ENCODE data around the gene STK24. TPM values are rescaled to one million over a fixed set of nuclear protein-coding genes. Genes with fewer than 3 reads are reported as not detected.
A peak's percentile ranks its signal among the peaks of the same experiment; 100 is the strongest.

The STK24 gene
- total and polyA plus RNA-seq, 2 experiments from 2014 or later: 83.3 to 98.0 TPM

DNA sequence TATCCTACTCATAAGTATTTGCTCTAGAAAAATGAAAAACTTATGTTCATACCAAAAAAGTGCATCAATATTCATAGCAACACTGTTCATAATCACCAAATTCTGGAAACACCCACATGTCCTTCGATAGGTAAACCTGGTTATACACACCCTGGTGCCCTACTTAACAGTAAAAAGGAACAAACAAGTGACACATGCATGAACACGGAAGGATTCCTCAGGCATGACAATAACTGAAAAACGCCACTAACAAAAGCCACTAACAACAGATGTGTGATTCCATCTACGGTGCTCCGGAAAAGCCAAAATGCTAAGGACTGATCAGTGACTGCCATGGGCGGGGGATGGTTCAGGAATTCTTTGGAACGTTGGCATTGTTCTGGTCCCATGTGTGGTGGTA lies 65.5 kb downstream of the STK24 start:
- Histone ChIP-seq H3K4me3 (no peak overlapping the region), H3K27ac (no peak overlapping the region), H3K27me3 (no peaks in the 10 kb centered on the region), H3K36me3 (no peaks in the 10 kb centered on the region), H3K4me1 (ENCODE audit: low read depth) (peaks cover 34% of the 10 kb centered on the region), H3K9me3 (ENCODE audit: low read depth) (no peaks in the 10 kb centered on the region)
- TF ChIP-seq, protein P1, sequence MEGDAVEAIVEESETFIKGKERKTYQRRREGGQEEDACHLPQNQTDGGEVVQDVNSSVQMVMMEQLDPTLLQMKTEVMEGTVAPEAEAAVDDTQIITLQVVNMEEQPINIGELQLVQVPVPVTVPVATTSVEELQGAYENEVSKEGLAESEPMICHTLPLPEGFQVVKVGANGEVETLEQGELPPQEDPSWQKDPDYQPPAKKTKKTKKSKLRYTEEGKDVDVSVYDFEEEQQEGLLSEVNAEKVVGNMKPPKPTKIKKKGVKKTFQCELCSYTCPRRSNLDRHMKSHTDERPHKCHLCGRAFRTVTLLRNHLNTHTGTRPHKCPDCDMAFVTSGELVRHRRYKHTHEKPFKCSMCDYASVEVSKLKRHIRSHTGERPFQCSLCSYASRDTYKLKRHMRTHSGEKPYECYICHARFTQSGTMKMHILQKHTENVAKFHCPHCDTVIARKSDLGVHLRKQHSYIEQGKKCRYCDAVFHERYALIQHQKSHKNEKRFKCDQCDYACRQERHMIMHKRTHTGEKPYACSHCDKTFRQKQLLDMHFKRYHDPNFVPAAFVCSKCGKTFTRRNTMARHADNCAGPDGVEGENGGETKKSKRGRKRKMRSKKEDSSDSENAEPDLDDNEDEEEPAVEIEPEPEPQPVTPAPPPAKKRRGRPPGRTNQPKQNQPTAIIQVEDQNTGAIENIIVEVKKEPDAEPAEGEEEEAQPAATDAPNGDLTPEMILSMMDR (IDR thresholded peaks at IDR 0.05; ENCODE audit: low read depth, low read length): no peak
- DNase-seq (ENCODE audit: low read depth in 1 of 2, low spot score in 1 of 2): no peak

DNA sequence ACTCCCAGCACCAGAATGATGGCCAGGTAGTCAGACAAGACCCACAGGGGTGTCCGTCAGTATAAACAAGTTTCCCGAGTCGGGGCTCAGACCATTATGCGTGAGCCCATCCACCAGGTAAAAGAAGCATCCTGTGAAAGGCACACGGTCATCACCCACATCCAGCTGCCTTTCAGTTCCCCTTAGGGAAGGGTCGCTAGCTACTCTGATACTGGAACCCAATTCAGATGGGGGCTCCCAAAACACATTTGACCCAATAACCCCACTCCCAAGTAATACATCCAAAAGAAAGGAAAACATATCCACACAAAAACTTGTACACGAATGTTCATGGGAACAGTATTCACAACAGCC lies 66.8 kb downstream of the STK24 start:
- no peaks in the 10 kb centered on the region for H3K36me3 ChIP-seq
- DNase-seq (ENCODE audit: low read depth in 1 of 2, low spot score in 1 of 2): no peak
- no peak overlapping the region for H3K27ac ChIP-seq
- no peak overlapping the region for H3K4me3 ChIP-seq
- TF ChIP-seq, protein P1 (IDR thresholded peaks at IDR 0.05; ENCODE audit: low read depth, low read length): no peak
- H3K27me3 ChIP-seq: no peaks in the 10 kb centered on the region
- H3K4me1 ChIP-seq (ENCODE audit: low read depth): peaks cover 45% of the 10 kb centered on the region
- H3K9me3 ChIP-seq (ENCODE audit: low read depth): no peaks in the 10 kb centered on the region

DNA sequence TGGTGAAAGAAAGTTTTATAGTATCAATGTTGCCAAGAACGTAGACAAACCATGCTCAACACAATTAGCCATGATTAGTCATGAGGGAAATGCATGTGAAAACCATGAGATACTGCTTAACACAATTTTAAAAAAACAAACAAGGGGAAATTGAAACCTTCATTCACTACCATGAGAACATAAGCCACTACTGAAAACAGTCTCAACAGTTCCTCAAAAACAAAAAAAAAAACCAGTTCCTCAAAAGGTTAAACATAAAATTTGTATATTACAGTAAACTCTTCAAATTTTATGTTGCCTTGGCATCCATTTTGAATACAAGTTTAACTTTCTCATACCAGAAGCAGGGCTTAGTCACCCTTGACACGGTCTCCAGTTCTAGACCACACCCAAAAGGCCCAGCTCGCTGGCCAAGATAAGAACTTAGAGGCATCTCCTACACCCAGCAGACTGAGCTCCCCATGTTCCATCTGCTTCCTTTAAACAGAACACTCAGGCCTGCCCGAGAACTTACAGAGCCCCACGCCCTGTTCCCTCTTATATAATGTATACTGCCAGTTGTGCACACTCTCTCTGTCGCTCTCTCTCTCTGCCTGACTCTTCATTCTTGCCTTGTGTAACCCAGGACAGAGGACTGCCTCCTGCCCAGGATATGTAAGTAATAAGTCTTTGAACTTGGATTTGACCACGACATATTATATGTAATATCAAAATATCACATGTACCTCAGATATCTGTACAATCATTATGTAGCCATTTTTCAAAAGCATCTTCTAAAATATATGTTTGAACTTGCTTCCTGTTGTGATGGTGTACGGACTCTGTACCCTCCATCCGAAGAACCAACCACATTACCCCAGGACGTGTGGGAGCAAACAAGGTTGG lies 67.4 kb downstream of the STK24 start:
- H3K36me3 ChIP-seq: no peaks in the 10 kb centered on the region
- H3K9me3 ChIP-seq (ENCODE audit: low read depth): no peaks in the 10 kb centered on the region
- H3K27me3 ChIP-seq: no peaks in the 10 kb centered on the region
- H3K4me1 ChIP-seq (ENCODE audit: low read depth): peaks cover 51% of the 10 kb centered on the region
- TF ChIP-seq, protein P1 (IDR thresholded peaks at IDR 0.05; ENCODE audit: low read depth, low read length): no peak
- H3K27ac ChIP-seq: peak overlapping the region; percentile 93
- no peak overlapping the region for H3K4me3 ChIP-seq
- peak in 1 of 2 donors; percentile 83 for DNase-seq (ENCODE audit: low read depth in 1 of 2, low spot score in 1 of 2)

DNA sequence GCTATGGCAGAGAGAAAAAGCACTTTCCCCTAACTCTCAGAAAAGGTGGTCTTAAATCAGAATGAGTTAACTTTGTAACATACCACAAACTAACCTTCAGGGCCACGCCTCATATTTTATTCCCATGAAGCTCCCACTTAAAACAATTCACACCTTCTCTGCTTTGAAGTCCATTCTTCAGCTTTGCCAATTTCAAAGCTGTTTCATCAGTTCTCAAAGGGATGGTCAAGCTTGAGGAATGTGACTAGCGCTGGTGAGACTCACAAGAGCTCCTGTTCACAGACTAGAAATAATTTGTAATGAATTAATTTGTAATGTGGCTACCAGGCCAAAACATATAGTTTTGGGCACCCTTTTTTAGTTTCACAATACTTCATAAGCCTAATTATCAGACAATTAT lies 68.2 kb downstream of the STK24 start:
- DNase-seq (ENCODE audit: low read depth in 1 of 2, low spot score in 1 of 2): peak in 1 of 2 donors; percentile 71

DNA sequence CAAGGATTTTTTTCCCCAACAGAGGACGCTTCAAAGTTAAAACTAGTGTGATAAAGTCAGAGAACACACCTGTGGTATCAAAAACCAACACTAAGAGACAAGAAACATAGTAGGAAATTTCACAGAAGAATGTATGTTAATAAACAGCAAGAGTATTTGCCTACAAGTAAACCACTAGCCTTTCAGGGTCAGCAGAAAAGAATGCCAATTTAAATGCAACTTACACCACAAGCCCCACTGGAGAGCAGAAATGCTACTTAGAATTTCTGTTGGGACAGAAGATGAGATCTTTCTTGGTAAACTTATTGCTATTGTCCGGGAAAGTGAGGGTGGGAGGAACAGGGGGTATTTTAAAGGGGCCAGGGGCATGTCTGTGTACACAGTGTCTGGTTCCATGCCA lies 68.6 kb downstream of the STK24 start:
- H3K27ac ChIP-seq: peak overlapping the region; percentile 93

More for the DNA sequence above, 68.2 kb downstream of the STK24 start:
- TF ChIP-seq, protein P1 (IDR thresholded peaks at IDR 0.05; ENCODE audit: low read depth, low read length): no peak
- H3K27me3 ChIP-seq: no peaks in the 10 kb centered on the region
- no peak overlapping the region for H3K4me3 ChIP-seq
- H3K9me3 ChIP-seq (ENCODE audit: low read depth): no peaks in the 10 kb centered on the region
- H3K27ac ChIP-seq: peak overlapping the region; percentile 93
- peaks cover 60% of the 10 kb centered on the region for H3K4me1 ChIP-seq (ENCODE audit: low read depth)
- no peaks in the 10 kb centered on the region for H3K36me3 ChIP-seq

More for the DNA sequence above, 68.6 kb downstream of the STK24 start:
- H3K4me1 ChIP-seq (ENCODE audit: low read depth): peaks cover 64% of the 10 kb centered on the region
- peak in 1 of 2 donors; percentile 37 for DNase-seq (ENCODE audit: low read depth in 1 of 2, low spot score in 1 of 2)
- TF ChIP-seq, protein P1 (IDR thresholded peaks at IDR 0.05; ENCODE audit: low read depth, low read length): no peak
- no peaks in the 10 kb centered on the region for H3K9me3 ChIP-seq (ENCODE audit: low read depth)
- H3K36me3 ChIP-seq: no peaks in the 10 kb centered on the region
- no peaks in the 10 kb centered on the region for H3K27me3 ChIP-seq
- H3K4me3 ChIP-seq: no peak overlapping the region
